Measurements from ENCODE around the gene PLEKHO2. TPM values are rescaled to one million over a fixed set of nuclear protein-coding genes. Genes with fewer than 3 reads are reported as not detected.

Gene PLEKHO2
- total and polyA plus RNA-seq, 2 experiments from 2014 or later = 9.0 to 29.4 TPM

DNA sequence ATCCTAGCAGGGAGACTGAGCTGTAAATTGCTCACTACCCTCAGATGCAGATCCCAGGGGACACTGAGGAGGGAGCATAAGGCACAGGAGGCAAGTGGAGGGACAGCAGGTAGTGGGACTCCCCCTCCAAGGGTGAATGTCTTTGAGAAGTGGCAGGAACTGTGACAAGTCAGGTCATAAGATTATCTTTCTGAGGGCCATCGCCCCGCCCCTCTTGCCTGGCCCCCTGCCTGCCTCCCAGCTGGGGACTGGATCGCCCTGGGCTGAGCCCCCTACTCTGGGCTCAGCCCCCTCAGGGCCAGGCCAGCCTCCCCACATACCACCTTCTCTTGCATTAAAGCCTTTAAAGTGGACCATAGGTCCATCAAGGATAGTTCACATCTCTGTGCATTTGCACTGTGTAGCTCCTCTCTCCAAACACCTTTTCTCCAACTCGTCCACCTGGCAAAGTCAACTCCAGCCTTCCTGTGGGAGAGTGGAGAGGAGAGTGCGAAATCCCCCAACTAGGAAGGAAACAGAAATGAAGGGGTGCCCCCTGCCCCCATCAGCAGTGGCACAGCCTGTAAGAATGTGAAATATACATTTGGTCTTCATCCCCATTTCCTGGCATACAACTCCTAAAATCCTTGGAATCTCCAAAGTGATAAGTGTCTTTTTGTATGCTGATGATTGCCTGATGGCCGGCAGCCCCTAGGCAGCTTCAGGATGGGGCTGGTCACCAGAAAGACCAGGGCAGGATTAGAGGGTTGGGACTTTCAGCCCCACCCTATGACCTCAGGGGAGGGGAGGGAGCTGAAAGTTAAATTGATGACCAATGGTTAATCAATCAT lies 31.0 kb upstream of the PLEKHO2 start:
- Histone ChIP-seq H3K27ac (ENCODE audit: low read depth) (peak overlapping the region; percentile 100), H3K36me3 (ENCODE audit: insufficient read depth) (no peaks in the 10 kb centered on the region), H2AFZ (no peak overlapping the region), H3K9me2 (ENCODE audit: insufficient read depth) (no peaks in the 10 kb centered on the region), H3K4me3 (peak overlapping the region; percentile 54), H3K4me2 (peak overlapping the region; percentile 72), H3F3A (replicated peaks; ENCODE audit: low read depth) (peaks cover 30% of the 10 kb centered on the region), H4K20me1 (replicated peaks; ENCODE audit: insufficient read depth) (no peaks in the 10 kb centered on the region), H3K27me3 (ENCODE audit: insufficient read depth) (no peaks in the 10 kb centered on the region), H3K79me2 (replicated peaks; ENCODE audit: insufficient read depth) (0 out of 2 replicates have a peak, but pooled peaks cover 5% of the 10 kb centered on the region), H3K4me1 (ENCODE audit: insufficient read depth) (peaks cover 52% of the 10 kb centered on the region)
- H3K27me3 Mint-ChIP-seq (ENCODE audit: insufficient read depth, low read depth, poor library complexity) = peaks cover 44% of the 10 kb centered on the region
- TF ChIP-seq EZH2phosphoT487 (IDR thresholded peaks at IDR 0.05; ENCODE audit: unreplicated experiment) = no peak
- no peak for TF ChIP-seq ZNF114 (CRISPR knock-in tag; IDR thresholded peaks at IDR 0.05)
- TF ChIP-seq, protein P1, sequence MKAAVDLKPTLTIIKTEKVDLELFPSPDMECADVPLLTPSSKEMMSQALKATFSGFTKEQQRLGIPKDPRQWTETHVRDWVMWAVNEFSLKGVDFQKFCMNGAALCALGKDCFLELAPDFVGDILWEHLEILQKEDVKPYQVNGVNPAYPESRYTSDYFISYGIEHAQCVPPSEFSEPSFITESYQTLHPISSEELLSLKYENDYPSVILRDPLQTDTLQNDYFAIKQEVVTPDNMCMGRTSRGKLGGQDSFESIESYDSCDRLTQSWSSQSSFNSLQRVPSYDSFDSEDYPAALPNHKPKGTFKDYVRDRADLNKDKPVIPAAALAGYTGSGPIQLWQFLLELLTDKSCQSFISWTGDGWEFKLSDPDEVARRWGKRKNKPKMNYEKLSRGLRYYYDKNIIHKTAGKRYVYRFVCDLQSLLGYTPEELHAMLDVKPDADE (IDR thresholded peaks at IDR 0.05) = peak; percentile 65
- TF ChIP-seq, protein P2, sequence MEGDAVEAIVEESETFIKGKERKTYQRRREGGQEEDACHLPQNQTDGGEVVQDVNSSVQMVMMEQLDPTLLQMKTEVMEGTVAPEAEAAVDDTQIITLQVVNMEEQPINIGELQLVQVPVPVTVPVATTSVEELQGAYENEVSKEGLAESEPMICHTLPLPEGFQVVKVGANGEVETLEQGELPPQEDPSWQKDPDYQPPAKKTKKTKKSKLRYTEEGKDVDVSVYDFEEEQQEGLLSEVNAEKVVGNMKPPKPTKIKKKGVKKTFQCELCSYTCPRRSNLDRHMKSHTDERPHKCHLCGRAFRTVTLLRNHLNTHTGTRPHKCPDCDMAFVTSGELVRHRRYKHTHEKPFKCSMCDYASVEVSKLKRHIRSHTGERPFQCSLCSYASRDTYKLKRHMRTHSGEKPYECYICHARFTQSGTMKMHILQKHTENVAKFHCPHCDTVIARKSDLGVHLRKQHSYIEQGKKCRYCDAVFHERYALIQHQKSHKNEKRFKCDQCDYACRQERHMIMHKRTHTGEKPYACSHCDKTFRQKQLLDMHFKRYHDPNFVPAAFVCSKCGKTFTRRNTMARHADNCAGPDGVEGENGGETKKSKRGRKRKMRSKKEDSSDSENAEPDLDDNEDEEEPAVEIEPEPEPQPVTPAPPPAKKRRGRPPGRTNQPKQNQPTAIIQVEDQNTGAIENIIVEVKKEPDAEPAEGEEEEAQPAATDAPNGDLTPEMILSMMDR (conservative IDR thresholded peaks at IDR 0.05; ENCODE audit: low read depth in 2 of 2) = no peak
- TF ChIP-seq POLR2AphosphoS5 (IDR thresholded peaks at IDR 0.05; ENCODE audit: low read depth) = peak; percentile 67
- no peak for TF ChIP-seq JUNB (IDR thresholded peaks at IDR 0.05; ENCODE audit: unreplicated experiment)
- TF ChIP-seq CREB1 (CRISPR knock-in tag; IDR thresholded peaks at IDR 0.05; ENCODE audit: low read depth) = peak; percentile 68
- TF ChIP-seq EZH2 (IDR thresholded peaks at IDR 0.05; ENCODE audit: low read depth, unreplicated experiment) = no peak
- peak; percentile 99 for TF ChIP-seq NANOG (IDR thresholded peaks at IDR 0.05; ENCODE audit: borderline replicate concordance)
- TF ChIP-seq, protein P3, sequence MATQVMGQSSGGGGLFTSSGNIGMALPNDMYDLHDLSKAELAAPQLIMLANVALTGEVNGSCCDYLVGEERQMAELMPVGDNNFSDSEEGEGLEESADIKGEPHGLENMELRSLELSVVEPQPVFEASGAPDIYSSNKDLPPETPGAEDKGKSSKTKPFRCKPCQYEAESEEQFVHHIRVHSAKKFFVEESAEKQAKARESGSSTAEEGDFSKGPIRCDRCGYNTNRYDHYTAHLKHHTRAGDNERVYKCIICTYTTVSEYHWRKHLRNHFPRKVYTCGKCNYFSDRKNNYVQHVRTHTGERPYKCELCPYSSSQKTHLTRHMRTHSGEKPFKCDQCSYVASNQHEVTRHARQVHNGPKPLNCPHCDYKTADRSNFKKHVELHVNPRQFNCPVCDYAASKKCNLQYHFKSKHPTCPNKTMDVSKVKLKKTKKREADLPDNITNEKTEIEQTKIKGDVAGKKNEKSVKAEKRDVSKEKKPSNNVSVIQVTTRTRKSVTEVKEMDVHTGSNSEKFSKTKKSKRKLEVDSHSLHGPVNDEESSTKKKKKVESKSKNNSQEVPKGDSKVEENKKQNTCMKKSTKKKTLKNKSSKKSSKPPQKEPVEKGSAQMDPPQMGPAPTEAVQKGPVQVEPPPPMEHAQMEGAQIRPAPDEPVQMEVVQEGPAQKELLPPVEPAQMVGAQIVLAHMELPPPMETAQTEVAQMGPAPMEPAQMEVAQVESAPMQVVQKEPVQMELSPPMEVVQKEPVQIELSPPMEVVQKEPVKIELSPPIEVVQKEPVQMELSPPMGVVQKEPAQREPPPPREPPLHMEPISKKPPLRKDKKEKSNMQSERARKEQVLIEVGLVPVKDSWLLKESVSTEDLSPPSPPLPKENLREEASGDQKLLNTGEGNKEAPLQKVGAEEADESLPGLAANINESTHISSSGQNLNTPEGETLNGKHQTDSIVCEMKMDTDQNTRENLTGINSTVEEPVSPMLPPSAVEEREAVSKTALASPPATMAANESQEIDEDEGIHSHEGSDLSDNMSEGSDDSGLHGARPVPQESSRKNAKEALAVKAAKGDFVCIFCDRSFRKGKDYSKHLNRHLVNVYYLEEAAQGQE (IDR thresholded peaks at IDR 0.05; ENCODE audit: unreplicated experiment) = no peak
- TF ChIP-seq, protein P4, sequence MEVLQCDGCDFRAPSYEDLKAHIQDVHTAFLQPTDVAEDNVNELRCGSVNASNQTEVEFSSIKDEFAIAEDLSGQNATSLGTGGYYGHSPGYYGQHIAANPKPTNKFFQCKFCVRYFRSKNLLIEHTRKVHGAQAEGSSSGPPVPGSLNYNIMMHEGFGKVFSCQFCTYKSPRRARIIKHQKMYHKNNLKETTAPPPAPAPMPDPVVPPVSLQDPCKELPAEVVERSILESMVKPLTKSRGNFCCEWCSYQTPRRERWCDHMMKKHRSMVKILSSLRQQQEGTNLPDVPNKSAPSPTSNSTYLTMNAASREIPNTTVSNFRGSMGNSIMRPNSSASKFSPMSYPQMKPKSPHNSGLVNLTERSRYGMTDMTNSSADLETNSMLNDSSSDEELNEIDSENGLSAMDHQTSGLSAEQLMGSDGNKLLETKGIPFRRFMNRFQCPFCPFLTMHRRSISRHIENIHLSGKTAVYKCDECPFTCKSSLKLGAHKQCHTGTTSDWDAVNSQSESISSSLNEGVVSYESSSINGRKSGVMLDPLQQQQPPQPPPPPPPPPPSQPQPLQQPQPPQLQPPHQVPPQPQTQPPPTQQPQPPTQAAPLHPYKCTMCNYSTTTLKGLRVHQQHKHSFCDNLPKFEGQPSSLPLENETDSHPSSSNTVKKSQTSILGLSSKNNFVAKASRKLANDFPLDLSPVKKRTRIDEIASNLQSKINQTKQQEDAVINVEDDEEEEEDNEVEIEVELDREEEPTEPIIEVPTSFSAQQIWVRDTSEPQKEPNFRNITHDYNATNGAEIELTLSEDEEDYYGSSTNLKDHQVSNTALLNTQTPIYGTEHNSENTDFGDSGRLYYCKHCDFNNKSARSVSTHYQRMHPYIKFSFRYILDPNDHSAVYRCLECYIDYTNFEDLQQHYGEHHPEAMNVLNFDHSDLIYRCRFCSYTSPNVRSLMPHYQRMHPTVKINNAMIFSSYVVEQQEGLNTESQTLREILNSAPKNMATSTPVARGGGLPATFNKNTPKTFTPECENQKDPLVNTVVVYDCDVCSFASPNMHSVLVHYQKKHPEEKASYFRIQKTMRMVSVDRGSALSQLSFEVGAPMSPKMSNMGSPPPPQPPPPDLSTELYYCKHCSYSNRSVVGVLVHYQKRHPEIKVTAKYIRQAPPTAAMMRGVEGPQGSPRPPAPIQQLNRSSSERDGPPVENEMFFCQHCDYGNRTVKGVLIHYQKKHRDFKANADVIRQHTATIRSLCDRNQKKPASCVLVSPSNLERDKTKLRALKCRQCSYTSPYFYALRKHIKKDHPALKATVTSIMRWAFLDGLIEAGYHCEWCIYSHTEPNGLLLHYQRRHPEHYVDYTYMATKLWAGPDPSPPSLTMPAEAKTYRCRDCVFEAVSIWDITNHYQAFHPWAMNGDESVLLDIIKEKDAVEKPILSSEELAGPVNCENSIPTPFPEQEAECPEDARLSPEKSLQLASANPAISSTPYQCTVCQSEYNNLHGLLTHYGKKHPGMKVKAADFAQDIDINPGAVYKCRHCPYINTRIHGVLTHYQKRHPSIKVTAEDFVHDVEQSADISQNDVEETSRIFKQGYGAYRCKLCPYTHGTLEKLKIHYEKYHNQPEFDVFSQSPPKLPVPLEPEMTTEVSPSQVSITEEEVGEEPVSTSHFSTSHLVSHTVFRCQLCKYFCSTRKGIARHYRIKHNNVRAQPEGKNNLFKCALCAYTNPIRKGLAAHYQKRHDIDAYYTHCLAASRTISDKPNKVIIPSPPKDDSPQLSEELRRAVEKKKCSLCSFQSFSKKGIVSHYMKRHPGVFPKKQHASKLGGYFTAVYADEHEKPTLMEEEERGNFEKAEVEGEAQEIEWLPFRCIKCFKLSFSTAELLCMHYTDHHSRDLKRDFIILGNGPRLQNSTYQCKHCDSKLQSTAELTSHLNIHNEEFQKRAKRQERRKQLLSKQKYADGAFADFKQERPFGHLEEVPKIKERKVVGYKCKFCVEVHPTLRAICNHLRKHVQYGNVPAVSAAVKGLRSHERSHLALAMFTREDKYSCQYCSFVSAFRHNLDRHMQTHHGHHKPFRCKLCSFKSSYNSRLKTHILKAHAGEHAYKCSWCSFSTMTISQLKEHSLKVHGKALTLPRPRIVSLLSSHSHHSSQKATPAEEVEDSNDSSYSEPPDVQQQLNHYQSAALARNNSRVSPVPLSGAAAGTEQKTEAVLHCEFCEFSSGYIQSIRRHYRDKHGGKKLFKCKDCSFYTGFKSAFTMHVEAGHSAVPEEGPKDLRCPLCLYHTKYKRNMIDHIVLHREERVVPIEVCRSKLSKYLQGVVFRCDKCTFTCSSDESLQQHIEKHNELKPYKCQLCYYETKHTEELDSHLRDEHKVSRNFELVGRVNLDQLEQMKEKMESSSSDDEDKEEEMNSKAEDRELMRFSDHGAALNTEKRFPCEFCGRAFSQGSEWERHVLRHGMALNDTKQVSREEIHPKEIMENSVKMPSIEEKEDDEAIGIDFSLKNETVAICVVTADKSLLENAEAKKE (CRISPR knock-in tag; IDR thresholded peaks at IDR 0.05) = 0 out of 2 replicates have a peak, but pooled peaks have one; percentile 6
- TF ChIP-seq ZNF331 (CRISPR knock-in tag; IDR thresholded peaks at IDR 0.05; ENCODE audit: low read depth) = no peak
- TF ChIP-seq STAT1 (IDR thresholded peaks at IDR 0.05; ENCODE audit: unreplicated experiment) = no peak
- H3K9me3 Mint-ChIP-seq = no peaks in the 10 kb centered on the region
- peak; percentile 86 for DNase-seq (ENCODE audit: low spot score)
- peak overlapping the region; percentile 65 for H3K4me3 Mint-ChIP-seq
- H3K36me3 Mint-ChIP-seq (ENCODE audit: low read depth) = peaks cover 18% of the 10 kb centered on the region; the same call in 2 of the 3 replicates
- peak overlapping the region; percentile 98 for H3K27ac Mint-ChIP-seq
- ATAC-seq = peak; percentile 2
- peaks cover 76% of the 10 kb centered on the region for H3K4me1 Mint-ChIP-seq
